IMR-90 (cell line): ENCODE results near the gene SLC6A2. TPM values are rescaled to one million over a fixed set of nuclear protein-coding genes. Genes with fewer than 3 reads are reported as not detected.

Experiments used
- ATAC-seq: fragments of 200-7000 bp; cut with Tn5 transposase; 2 replicates; pipeline ENCODE4 v1.9.1; 2020; ENCODE audit warnings: low read depth, mild to moderate bottlenecking, moderate library complexity
- BruUV-seq: library from RNA; stranded (reverse); fragments of 400-500 nt; replicated peaks from 2 replicates; lab custom pipeline; 2021; lab: Mats Ljungman, UMichigan
- CTCF ChIA-PET: fragments of 300-600 bp; formaldehyde crosslinking; extraction: SDS; loops from one replicate; lab custom pipeline; 2021; ENCODE audit warnings: antibody characterized with exemption; lab: Yijun Ruan, JAX
- POLR2A ChIA-PET: fragments of 300-600 bp; sonication (Branson Sonifier 250); formaldehyde crosslinking; loops from one replicate; lab custom pipeline; 2022; ENCODE audit warnings: antibody characterized with exemption; ENCODE audit not compliant: unreplicated experiment; lab: Charles Lee
- DNase-seq: peaks from one replicate; pipeline ENCODE4 v3.0.0; 2013
- H2AFZ ChIP-seq: replicated peaks from 2 replicates; pipeline ENCODE3; 2013; ENCODE audit warnings: low read length, mild to moderate bottlenecking; ENCODE audit not compliant: poor library complexity
- H2AK5ac ChIP-seq: 2 replicates; pipeline ENCODE4 v1.6.1; 2013; ENCODE audit warnings: low read depth, low read length, inconsistent platforms
- H2AK9ac ChIP-seq: replicated peaks from 2 replicates; pipeline ENCODE3; 2013; ENCODE audit warnings: mild to moderate bottlenecking, low read depth, low read length, moderate library complexity; ENCODE audit not compliant: poor library complexity
- H2BK120ac ChIP-seq: 2 replicates; pipeline ENCODE4 v1.6.1; 2013; ENCODE audit warnings: low read depth, low read length, inconsistent platforms
- H2BK15ac ChIP-seq: 3 replicates; pipeline ENCODE4 v1.6.1; 2013; ENCODE audit warnings: low read depth, low read length, inconsistent platforms
- H2BK20ac ChIP-seq: 2 replicates; pipeline ENCODE4 v1.6.1; 2013; ENCODE audit warnings: low read depth, mild to moderate bottlenecking, inconsistent platforms, low read length, moderate library complexity
- H2BK5ac ChIP-seq: 2 replicates; pipeline ENCODE4 v1.6.1; 2013; ENCODE audit warnings: mild to moderate bottlenecking, low read depth, low read length, inconsistent platforms; ENCODE audit not compliant: poor library complexity, severe bottlenecking
- H3K14ac ChIP-seq: replicated peaks from 2 replicates; pipeline ENCODE4 v1.6.1; 2013; ENCODE audit warnings: low read depth, low read length, inconsistent platforms
- H3K18ac ChIP-seq: 2 replicates; pipeline ENCODE4 v1.6.1; 2013; ENCODE audit warnings: low read depth, low read length, control low read depth
- H3K23ac ChIP-seq: 2 replicates; pipeline ENCODE4 v1.6.1; 2013; ENCODE audit warnings: low read depth, low read length, inconsistent platforms
- H3K27ac ChIP-seq: 2 replicates; pipeline ENCODE4 v1.5.1; 2013; ENCODE audit warnings: mild to moderate bottlenecking, control low read depth, low read length; ENCODE audit not compliant: insufficient read depth
- H3K27me3 ChIP-seq: 2 replicates; pipeline ENCODE4 v1.6.1; 2013; ENCODE audit warnings: low read length; ENCODE audit not compliant: control insufficient read depth, insufficient read depth
- H3K36me3 ChIP-seq: 2 replicates; pipeline ENCODE4 v1.6.1; 2013; ENCODE audit warnings: low read length, mixed read lengths; ENCODE audit not compliant: control insufficient read depth, insufficient read depth
- H3K4ac ChIP-seq: 2 replicates; pipeline ENCODE4 v1.6.1; 2013; ENCODE audit warnings: low read depth, low read length, inconsistent platforms
- H3K4me1 ChIP-seq: 2 replicates; pipeline ENCODE4 v1.6.1; 2013; ENCODE audit warnings: low read length, mixed read lengths; ENCODE audit not compliant: control insufficient read depth, insufficient read depth
- H3K4me2 ChIP-seq: 2 replicates; pipeline ENCODE4 v1.6.1; 2013; ENCODE audit warnings: low read depth, mild to moderate bottlenecking, control low read depth, low read length, moderate library complexity
- H3K4me3 ChIP-seq: 2 replicates; pipeline ENCODE4 v1.5.1; 2013; ENCODE audit warnings: low read depth, mild to moderate bottlenecking, control low read depth, low read length, moderate library complexity; ENCODE audit not compliant: insufficient read depth
- H3K56ac ChIP-seq: 2 replicates; pipeline ENCODE4 v1.6.1; 2013; ENCODE audit warnings: low read length, inconsistent platforms; ENCODE audit not compliant: insufficient read depth; ENCODE audit errors: extremely low read depth
- H3K79me1 ChIP-seq, 2 experiments: 2 replicates each; pipeline ENCODE4 v1.6.1; 2013; ENCODE audit warnings: low read length in 2 of 2, inconsistent platforms in 1 of 2, low read depth in 1 of 2
- H3K9ac ChIP-seq: 2 replicates; pipeline ENCODE4 v1.6.1; 2013; ENCODE audit warnings: low read depth, low read length, control low read depth
- H3K9me1 ChIP-seq: 2 replicates; pipeline ENCODE4 v1.6.1; 2013; ENCODE audit warnings: low read length, inconsistent platforms; ENCODE audit not compliant: insufficient read depth
- H3K9me3 ChIP-seq: 2 replicates; pipeline ENCODE4 v1.6.1; 2013; ENCODE audit warnings: low read length; ENCODE audit not compliant: control insufficient read depth, insufficient read depth
- H4K20me1 ChIP-seq: 2 replicates; pipeline ENCODE4 v1.6.1; 2013; ENCODE audit warnings: low read length, inconsistent platforms; ENCODE audit not compliant: insufficient read depth
- H4K5ac ChIP-seq: 2 replicates; pipeline ENCODE4 v1.6.1; 2013; ENCODE audit warnings: mild to moderate bottlenecking, low read depth, low read length, control low read depth
- H4K8ac ChIP-seq, 2 experiments: 2 replicates each; pipeline ENCODE4 v1.6.1; 2013; ENCODE audit warnings: low read depth in 2 of 2, low read length in 2 of 2, control low read depth in 1 of 2, inconsistent platforms in 1 of 2
- H4K91ac ChIP-seq: 2 replicates; pipeline ENCODE4 v1.6.1; 2013; ENCODE audit warnings: low read depth, low read length, inconsistent platforms; ENCODE audit not compliant: insufficient read depth
- BHLHE40 ChIP-seq: fragments of 150-350 bp; IDR thresholded peaks from 2 replicates; pipeline ENCODE4 v1.6.1; 2016; ENCODE audit warnings: mild to moderate bottlenecking, low read depth, low read length
- CEBPB ChIP-seq: IDR thresholded peaks from 2 replicates; pipeline ENCODE4 v1.6.1; 2012; ENCODE audit warnings: low read depth, low read length, improper control_type of control experiment
- CHD1 ChIP-seq: IDR thresholded peaks from 2 replicates; pipeline ENCODE4 v1.6.1; 2012; ENCODE audit warnings: low read depth, low read length, improper control_type of control experiment
- FOS ChIP-seq: fragments of 150-350 bp; IDR thresholded peaks from 2 replicates; pipeline ENCODE4 v1.6.1; 2016; ENCODE audit warnings: low read depth, low read length
- MAFK ChIP-seq: IDR thresholded peaks from 2 replicates; pipeline ENCODE4 v1.6.1; 2012; ENCODE audit warnings: low read depth, low read length, improper control_type of control experiment
- MAZ ChIP-seq: IDR thresholded peaks from 2 replicates; pipeline ENCODE4 v1.6.1; 2012; ENCODE audit warnings: low read depth, mild to moderate bottlenecking, low read length, improper control_type of control experiment, moderate library complexity, borderline replicate concordance
- MXI1 ChIP-seq: IDR thresholded peaks from 2 replicates; pipeline ENCODE4 v1.6.1; 2012; ENCODE audit warnings: low read depth, mild to moderate bottlenecking, low read length, moderate library complexity, borderline replicate concordance
- NFE2L2 ChIP-seq: fragments of 150-350 bp; IDR thresholded peaks from 2 replicates; pipeline ENCODE4 v1.6.1; 2016; ENCODE audit warnings: low read depth, mild to moderate bottlenecking, low read length
- POLR2A ChIP-seq: IDR thresholded peaks from 2 replicates; pipeline ENCODE4 v1.6.1; 2012; ENCODE audit warnings: mild to moderate bottlenecking, low read depth, low read length
- RAD21 ChIP-seq: IDR thresholded peaks from 2 replicates; pipeline ENCODE4 v1.6.1; 2012; ENCODE audit warnings: low read length, improper control_type of control experiment
- RCOR1 ChIP-seq: IDR thresholded peaks from 2 replicates; pipeline ENCODE4 v1.6.1; 2012; ENCODE audit warnings: mild to moderate bottlenecking, low read length, improper control_type of control experiment; ENCODE audit not compliant: insufficient replicate concordance
- RFX5 ChIP-seq: IDR thresholded peaks from 2 replicates; pipeline ENCODE4 v1.8.0; 2012; ENCODE audit warnings: low read depth, mild to moderate bottlenecking, low read length, moderate library complexity
- SMC3 ChIP-seq: fragments of 150-350 bp; IDR thresholded peaks from 2 replicates; pipeline ENCODE4 v1.6.1; 2016; ENCODE audit warnings: low read depth, mild to moderate bottlenecking, antibody characterized with exemption, low read length, moderate library complexity
- USF2 ChIP-seq: fragments of 150-350 bp; IDR thresholded peaks from 2 replicates; pipeline ENCODE4 v1.6.1; 2017; ENCODE audit warnings: mild to moderate bottlenecking, antibody characterized with exemption, low read length, low read depth
- WGBS, 2 experiments: methylation state at CpG; one replicate each; pipeline versions ENCODE4 v1.1.5 to v1.1.7; 2013; ENCODE audit warnings: missing lambda C conversion rate in 2 of 2; ENCODE audit not compliant: insufficient read length in 1 of 2; ENCODE audit errors: extremely low coverage in 2 of 2; 5-methylcytosine and 5-hydroxymethylcytosine counted together
- dilution Hi-C: fragments of 300-500 bp; cut with HindIII; formaldehyde crosslinking; loops from one replicate; pipeline ENCODE4 v1.14.3; 2018; ENCODE audit warnings: low sequenced_read_pairs; ENCODE audit not compliant: unreplicated experiment
- in situ Hi-C: fragments of 300-500 bp; cut with MboI; formaldehyde crosslinking; loops from 3 replicates; pipeline ENCODE4 v1.14.3; 2019; ENCODE audit warnings: low sequenced_read_pairs, inconsistent platforms, mixed read lengths
- intact Hi-C: fragments of 100-400 bp; cut with micrococcal nuclease; formaldehyde crosslinking; loops from 2 replicates; pipeline ENCODE4 v1.10.0; 2022
- polyA plus RNA-seq, 3 experiments: library from polyadenylated mRNA; depleted of rRNA; stranded (reverse); fragments of >200 nt; gene quantifications; 2 replicates each; pipeline ENCODE4 v1.2.3, GENCODE V29; 2012; ENCODE audit warnings: low replicate concordance in 1 of 3
- total RNA-seq: library from RNA; depleted of rRNA; stranded (reverse); fragments of >200 nt; gene quantifications from 2 replicates; pipeline ENCODE4 v1.2.3, GENCODE V29; 2012
- TF ChIP-seq, protein P1 (sequence below): fragments of 150-350 bp; IDR thresholded peaks from 2 replicates; pipeline ENCODE4 v1.6.1; 2016; ENCODE audit warnings: low read depth, mild to moderate bottlenecking, low read length, moderate library complexity, borderline replicate concordance
- TF ChIP-seq, protein P2 (sequence below): conservative IDR thresholded peaks from 2 replicates; pipeline ENCODE4 v1.5.1; 2012; ENCODE audit warnings: mild to moderate bottlenecking, low read depth, low read length, improper control_type of control experiment

The SLC6A2 gene
- total and polyA plus RNA-seq, 2 of the 4 experiments (the other 2 are of a cell fraction) = not detected

DNA sequence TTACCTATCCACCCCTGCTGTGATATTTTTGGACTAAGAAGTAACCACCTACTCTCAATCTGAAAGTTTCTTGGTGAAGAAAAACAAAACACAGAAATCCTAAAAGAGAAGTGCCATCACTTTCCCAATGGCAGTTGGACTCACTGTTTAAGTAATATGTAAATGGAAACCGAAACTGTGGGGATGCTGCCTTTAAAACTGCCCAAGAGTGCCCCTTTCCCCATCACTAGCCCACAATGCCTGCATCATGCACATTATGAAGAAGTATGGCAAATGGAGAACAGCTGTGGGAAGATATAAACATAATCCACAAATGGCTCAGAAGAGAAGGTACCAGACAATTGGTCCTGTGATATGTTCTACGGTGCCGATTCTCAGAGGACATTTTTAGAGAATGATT lies 33.5 kb upstream of the SLC6A2 start:
- no peak overlapping the region for H2BK120ac ChIP-seq
- no peak overlapping the region for H3K9ac ChIP-seq
- ChIA-PET CTCF (interaction anchor here (1.4 kb wide), 1 partner anchor 13 kb away, joined by 3 read pairs; no protein-coding TSS in a partner anchor), POLR2A (interaction anchor here (0.5 kb wide), 1 partner anchor 772 kb away, joined by 3 read pairs; no protein-coding TSS in a partner anchor)
- no peak overlapping the region for H4K5ac ChIP-seq
- no peak for DNase-seq
- H3K56ac ChIP-seq = no peak overlapping the region
- no peak overlapping the region for H2BK15ac ChIP-seq
- H4K20me1 ChIP-seq = no peaks in the 10 kb centered on the region
- H3K27me3 ChIP-seq = peaks cover 7% of the 10 kb centered on the region
- H3K14ac ChIP-seq = no peak overlapping the region
- no CpG with 5 or more reads among the region's 3 CpGs for WGBS, 2 experiments
- no peak overlapping the region for H3K23ac ChIP-seq
- no peaks in the 10 kb centered on the region for H3K9me1 ChIP-seq
- H4K8ac ChIP-seq = no peak overlapping the region
- no peak for ATAC-seq
- H3K9me3 ChIP-seq = no peaks in the 10 kb centered on the region
- intact Hi-C loops = no loop called here
- no peak overlapping the region for H2AFZ ChIP-seq
- BruUV-seq = no TSS peak
- no peak overlapping the region for H3K18ac ChIP-seq
- dilution Hi-C loops = no loop called here
- no peak overlapping the region for H3K4me2 ChIP-seq
- no peaks in the 10 kb centered on the region for H3K36me3 ChIP-seq
- no peak overlapping the region for H2AK5ac ChIP-seq
- no peak overlapping the region for H3K27ac ChIP-seq
- no peak overlapping the region for H2BK20ac ChIP-seq
- TF ChIP-seq RCOR1 (no peak), CHD1 (no peak), RAD21 (no peak), RFX5 (no peak), BHLHE40 (no peak), SMC3 (no peak), MAZ (no peak), CEBPB (no peak), NFE2L2 (no peak), FOS (no peak), POLR2A (no peak), MXI1 (no peak), USF2 (no peak), MAFK (no peak)
- TF ChIP-seq, protein P1, sequence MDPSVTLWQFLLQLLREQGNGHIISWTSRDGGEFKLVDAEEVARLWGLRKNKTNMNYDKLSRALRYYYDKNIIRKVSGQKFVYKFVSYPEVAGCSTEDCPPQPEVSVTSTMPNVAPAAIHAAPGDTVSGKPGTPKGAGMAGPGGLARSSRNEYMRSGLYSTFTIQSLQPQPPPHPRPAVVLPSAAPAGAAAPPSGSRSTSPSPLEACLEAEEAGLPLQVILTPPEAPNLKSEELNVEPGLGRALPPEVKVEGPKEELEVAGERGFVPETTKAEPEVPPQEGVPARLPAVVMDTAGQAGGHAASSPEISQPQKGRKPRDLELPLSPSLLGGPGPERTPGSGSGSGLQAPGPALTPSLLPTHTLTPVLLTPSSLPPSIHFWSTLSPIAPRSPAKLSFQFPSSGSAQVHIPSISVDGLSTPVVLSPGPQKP = no peak
- TF ChIP-seq, protein P2, sequence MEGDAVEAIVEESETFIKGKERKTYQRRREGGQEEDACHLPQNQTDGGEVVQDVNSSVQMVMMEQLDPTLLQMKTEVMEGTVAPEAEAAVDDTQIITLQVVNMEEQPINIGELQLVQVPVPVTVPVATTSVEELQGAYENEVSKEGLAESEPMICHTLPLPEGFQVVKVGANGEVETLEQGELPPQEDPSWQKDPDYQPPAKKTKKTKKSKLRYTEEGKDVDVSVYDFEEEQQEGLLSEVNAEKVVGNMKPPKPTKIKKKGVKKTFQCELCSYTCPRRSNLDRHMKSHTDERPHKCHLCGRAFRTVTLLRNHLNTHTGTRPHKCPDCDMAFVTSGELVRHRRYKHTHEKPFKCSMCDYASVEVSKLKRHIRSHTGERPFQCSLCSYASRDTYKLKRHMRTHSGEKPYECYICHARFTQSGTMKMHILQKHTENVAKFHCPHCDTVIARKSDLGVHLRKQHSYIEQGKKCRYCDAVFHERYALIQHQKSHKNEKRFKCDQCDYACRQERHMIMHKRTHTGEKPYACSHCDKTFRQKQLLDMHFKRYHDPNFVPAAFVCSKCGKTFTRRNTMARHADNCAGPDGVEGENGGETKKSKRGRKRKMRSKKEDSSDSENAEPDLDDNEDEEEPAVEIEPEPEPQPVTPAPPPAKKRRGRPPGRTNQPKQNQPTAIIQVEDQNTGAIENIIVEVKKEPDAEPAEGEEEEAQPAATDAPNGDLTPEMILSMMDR = no peak
- no peak overlapping the region for H3K4ac ChIP-seq
- no peaks in the 10 kb centered on the region for H3K79me1 ChIP-seq
- H2BK5ac ChIP-seq = no peak overlapping the region
- H3K4me1 ChIP-seq = no peaks in the 10 kb centered on the region
- H2AK9ac ChIP-seq = no peak overlapping the region
- H3K4me3 ChIP-seq = no peak overlapping the region
- no peak overlapping the region for H4K91ac ChIP-seq
- in situ Hi-C loops = no loop called here
